A673 (cell line): ENCODE measurements around the gene ADRA2C. TPM values are rescaled to one million over a fixed set of nuclear protein-coding genes. Genes with fewer than 3 reads are reported as not detected.

Experiments used
- BruUV-seq: library from RNA; stranded (reverse); fragments of 400-500 nt; replicated peaks from 2 replicates; lab custom pipeline; 2021; lab: Mats Ljungman, UMichigan
- CTCF ChIA-PET: fragments of 300-600 bp; sonication (Branson Sonifier 250); formaldehyde crosslinking; loops from one replicate; lab custom pipeline; 2022; ENCODE audit warnings: antibody characterized with exemption; lab: Charles Lee
- POLR2A ChIA-PET: fragments of 300-600 bp; sonication (Branson Sonifier 250); formaldehyde crosslinking; loops from one replicate; lab custom pipeline; 2022; ENCODE audit warnings: antibody characterized with exemption; ENCODE audit not compliant: low non-redundant PET; lab: Charles Lee
- DNase-seq: peaks from one replicate; pipeline ENCODE4 v3.0.0-alpha.2; 2015; ENCODE audit warnings: low spot score
- H3K27ac ChIP-seq: fragments of 200-600 bp; sonication (generic); 2 replicates; pipeline ENCODE4 v1.5.1; 2016; ENCODE audit warnings: mixed run types, low read depth, mild to moderate bottlenecking, mixed read lengths, antibody characterized with exemption, low read length; ENCODE audit not compliant: poor library complexity, severe bottlenecking
- H3K27me3 ChIP-seq: fragments of 200-600 bp; sonication (generic); replicated peaks from 2 replicates; pipeline ENCODE4 v1.6.1; 2017; ENCODE audit warnings: mixed run types, low read depth, mild to moderate bottlenecking, mixed read lengths, antibody characterized with exemption, low read length; ENCODE audit not compliant: insufficient read depth, poor library complexity
- H3K36me3 ChIP-seq: fragments of 200-600 bp; sonication (generic); 2 replicates; pipeline ENCODE4 v1.6.1; 2016; ENCODE audit warnings: mixed run types, mild to moderate bottlenecking, mixed read lengths, antibody characterized with exemption, low read length; ENCODE audit not compliant: insufficient read depth, poor library complexity, severe bottlenecking
- H3K4me1 ChIP-seq: fragments of 200-600 bp; sonication (generic); 2 replicates; pipeline ENCODE4 v1.6.1; 2017; ENCODE audit warnings: mixed run types, mild to moderate bottlenecking, mixed read lengths, antibody characterized with exemption, low read length; ENCODE audit not compliant: insufficient read depth, poor library complexity, severe bottlenecking
- H3K4me3 ChIP-seq: fragments of 200-600 bp; sonication (generic); 2 replicates; pipeline ENCODE4 v1.5.1; 2016; ENCODE audit warnings: low read depth, mixed run types, mild to moderate bottlenecking, mixed read lengths, low read length; ENCODE audit not compliant: poor library complexity, severe bottlenecking
- H3K9me3 ChIP-seq: fragments of 200-600 bp; sonication (generic); 2 replicates; pipeline ENCODE4 v1.6.1; 2016; ENCODE audit warnings: mixed run types, low read depth, mild to moderate bottlenecking, mixed read lengths, antibody characterized with exemption, low read length; ENCODE audit not compliant: poor library complexity, severe bottlenecking
- EZH2 ChIP-seq: fragments of 200-600 bp; sonication (generic); IDR thresholded peaks from 2 replicates; pipeline ENCODE4 v1.6.1; 2017; ENCODE audit warnings: borderline replicate concordance, low read depth, mild to moderate bottlenecking, mixed read lengths, antibody characterized with exemption, low read length; ENCODE audit not compliant: poor library complexity, severe bottlenecking
- intact Hi-C: fragments of 100-400 bp; cut with micrococcal nuclease; formaldehyde crosslinking; loops from one replicate; pipeline ENCODE4 v1.10.0; 2022; ENCODE audit not compliant: unreplicated experiment
- total RNA-seq: library from RNA; stranded (reverse); gene quantifications from 2 replicates; pipeline ENCODE4 v1.2.3, GENCODE V29; 2021
- TF ChIP-seq, protein P1 (sequence below): fragments of 300-800, 200-600 bp; sonication (generic); conservative IDR thresholded peaks from 2 replicates; pipeline ENCODE4 v1.5.1; 2017; ENCODE audit warnings: low read depth, mild to moderate bottlenecking, antibody characterized with exemption, low read length, moderate library complexity, mixed read lengths

ADRA2C gene
- total RNA-seq, 1 experiment from 2014 or later = 14.8 TPM

DNA sequence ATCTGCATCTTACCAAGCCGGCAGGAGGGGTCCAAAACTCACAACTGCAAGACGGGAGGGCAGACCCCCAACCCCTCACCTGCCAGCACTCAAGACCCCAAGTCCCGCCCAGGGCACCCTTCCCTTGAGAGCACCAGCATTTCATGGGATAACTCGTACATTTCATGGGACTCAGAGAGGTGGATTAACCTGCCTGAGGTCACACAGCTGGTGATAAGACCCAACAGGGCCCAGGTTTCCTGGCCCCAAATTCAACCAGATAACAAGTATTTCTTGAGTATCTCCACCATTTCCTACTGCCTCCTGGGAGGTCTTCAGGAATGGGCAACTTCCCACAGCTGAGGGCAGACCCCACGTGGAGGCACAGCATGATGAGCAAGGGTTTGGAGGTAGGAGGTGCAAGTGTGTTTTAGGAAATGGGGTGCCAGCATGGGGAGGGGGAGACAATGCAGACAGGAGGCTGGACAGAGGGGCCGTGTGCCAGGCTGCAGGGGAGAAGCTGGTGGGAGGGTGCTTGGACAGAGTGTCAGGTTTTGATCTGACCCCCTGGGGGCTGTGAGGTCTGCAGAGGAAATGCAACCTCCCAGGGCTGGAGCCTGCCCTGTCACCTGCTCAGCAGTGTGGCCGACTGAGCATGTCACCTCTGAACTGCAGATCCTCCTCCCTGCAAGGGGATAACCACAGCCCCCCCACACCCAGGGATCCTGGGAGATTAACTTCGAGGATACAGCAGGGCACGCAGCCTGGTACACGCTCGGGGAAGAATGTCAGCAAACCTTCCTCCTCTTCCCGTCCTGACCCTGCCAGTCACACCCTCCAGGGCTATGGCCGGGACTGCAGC, 4.4 kb downstream of the ADRA2C start:
- CTCF ChIA-PET = interaction anchor here (0.6 kb wide), 1 partner anchor 11 kb away, joined by 8 read pairs; no protein-coding TSS in a partner anchor

DNA sequence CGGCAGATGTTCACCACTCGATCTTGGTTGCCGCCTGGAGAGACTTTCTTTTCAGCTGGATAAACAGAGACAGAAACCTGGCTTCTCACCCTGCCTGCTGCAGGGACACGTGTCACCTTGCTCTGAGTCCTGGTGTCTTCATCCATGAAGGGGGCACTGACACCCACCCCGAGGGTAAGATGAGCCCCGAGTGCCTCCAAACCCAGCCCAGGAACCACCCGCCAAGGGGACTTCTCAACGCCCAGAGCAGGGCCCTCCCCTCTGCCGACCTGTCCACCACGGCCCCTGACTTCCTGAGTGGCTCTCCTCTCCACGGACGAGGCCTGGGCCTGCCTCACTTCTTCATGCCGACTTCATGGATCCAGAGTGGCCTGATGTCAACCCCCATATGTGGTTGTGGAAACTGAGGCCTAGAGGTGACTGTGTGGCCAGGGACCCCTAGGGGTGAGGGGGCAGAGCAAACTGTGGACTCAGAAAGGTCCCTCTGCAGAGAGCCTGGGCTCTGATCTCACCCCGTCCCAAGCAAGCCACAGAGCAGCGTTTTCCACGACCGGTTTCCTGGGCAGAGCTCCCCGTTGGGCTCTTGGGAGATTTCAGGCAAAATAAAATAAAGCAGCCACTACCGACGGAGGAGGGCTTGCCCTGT, 5.1 kb downstream of the ADRA2C start:
- H3K27me3 ChIP-seq = peaks cover 23% of the 10 kb centered on the region
- intact Hi-C loops = no loop called here
- TF ChIP-seq, protein P1, sequence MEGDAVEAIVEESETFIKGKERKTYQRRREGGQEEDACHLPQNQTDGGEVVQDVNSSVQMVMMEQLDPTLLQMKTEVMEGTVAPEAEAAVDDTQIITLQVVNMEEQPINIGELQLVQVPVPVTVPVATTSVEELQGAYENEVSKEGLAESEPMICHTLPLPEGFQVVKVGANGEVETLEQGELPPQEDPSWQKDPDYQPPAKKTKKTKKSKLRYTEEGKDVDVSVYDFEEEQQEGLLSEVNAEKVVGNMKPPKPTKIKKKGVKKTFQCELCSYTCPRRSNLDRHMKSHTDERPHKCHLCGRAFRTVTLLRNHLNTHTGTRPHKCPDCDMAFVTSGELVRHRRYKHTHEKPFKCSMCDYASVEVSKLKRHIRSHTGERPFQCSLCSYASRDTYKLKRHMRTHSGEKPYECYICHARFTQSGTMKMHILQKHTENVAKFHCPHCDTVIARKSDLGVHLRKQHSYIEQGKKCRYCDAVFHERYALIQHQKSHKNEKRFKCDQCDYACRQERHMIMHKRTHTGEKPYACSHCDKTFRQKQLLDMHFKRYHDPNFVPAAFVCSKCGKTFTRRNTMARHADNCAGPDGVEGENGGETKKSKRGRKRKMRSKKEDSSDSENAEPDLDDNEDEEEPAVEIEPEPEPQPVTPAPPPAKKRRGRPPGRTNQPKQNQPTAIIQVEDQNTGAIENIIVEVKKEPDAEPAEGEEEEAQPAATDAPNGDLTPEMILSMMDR = no peak
- TF ChIP-seq EZH2 = no peak
- ChIA-PET POLR2A (no interaction called here), CTCF (no interaction called here)
- no peaks in the 10 kb centered on the region for H3K9me3 ChIP-seq
- no peak for DNase-seq
- H3K27ac ChIP-seq = no peak overlapping the region
- no peak overlapping the region for H3K4me3 ChIP-seq
- no TSS peak for BruUV-seq
- H3K4me1 ChIP-seq = peaks cover 8% of the 10 kb centered on the region
- no peaks in the 10 kb centered on the region for H3K36me3 ChIP-seq

More for the DNA sequence above, 4.4 kb downstream of the ADRA2C start:
- BruUV-seq = no TSS peak
- Histone ChIP-seq H3K27ac (no peak overlapping the region), H3K9me3 (no peaks in the 10 kb centered on the region), H3K4me3 (no peak overlapping the region), H3K4me1 (peaks cover 8% of the 10 kb centered on the region), H3K27me3 (peaks cover 23% of the 10 kb centered on the region), H3K36me3 (no peaks in the 10 kb centered on the region)
- POLR2A ChIA-PET = no interaction called here
- DNase-seq = no peak
- no peak for TF ChIP-seq EZH2
- TF ChIP-seq, protein P1 = no peak
- intact Hi-C loops = no loop called here

DNA sequence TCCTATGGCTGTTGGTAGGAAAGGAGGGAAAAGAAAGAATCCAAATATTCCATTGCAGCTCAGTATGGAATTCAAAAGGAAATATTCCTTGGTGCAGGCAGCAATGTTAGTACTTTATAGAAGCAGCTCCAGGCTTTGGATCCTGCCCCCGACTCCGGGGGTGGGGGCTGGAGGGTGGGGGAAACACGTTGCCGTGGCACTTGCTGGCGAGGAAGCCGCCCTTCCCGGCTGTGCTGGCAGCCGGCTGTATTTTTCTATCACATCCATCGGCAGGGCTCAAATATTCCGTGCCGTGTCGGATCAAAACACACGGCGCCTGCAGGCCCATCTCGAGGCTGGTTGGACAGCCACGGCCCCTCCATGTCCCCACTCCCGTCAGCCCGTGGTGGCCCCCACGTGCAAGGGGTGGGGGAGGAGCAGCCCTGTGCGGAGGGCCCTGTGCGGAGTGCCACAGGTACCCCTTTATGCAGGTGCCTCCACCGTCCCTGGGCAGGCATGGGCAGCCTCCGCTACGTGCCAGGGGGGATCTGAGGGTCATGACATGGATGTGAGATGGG, 5.8 kb downstream of the ADRA2C start:
- no peaks in the 10 kb centered on the region for H3K9me3 ChIP-seq
- H3K36me3 ChIP-seq = no peaks in the 10 kb centered on the region
- TF ChIP-seq EZH2 = no peak
- TF ChIP-seq, protein P1 = no peak
- intact Hi-C loops = no loop called here
- H3K27me3 ChIP-seq = peaks cover 23% of the 10 kb centered on the region
- H3K4me3 ChIP-seq = no peak overlapping the region
- no TSS peak for BruUV-seq
- H3K4me1 ChIP-seq = peaks cover 5% of the 10 kb centered on the region
- DNase-seq = no peak
- ChIA-PET POLR2A (no interaction called here), CTCF (no interaction called here)
- H3K27ac ChIP-seq = no peak overlapping the region
